ENCODE results near the gene RAB38. TPM values are rescaled to one million over a fixed set of nuclear protein-coding genes. Genes with fewer than 3 reads are reported as not detected.

RAB38 gene
- total and polyA plus RNA-seq, 10 of the 15 experiments (the other 5 are each of a cell fraction or from before 2014, with no cell fraction given), result 8.4 to 30.5 (median 11.7) TPM

DNA sequence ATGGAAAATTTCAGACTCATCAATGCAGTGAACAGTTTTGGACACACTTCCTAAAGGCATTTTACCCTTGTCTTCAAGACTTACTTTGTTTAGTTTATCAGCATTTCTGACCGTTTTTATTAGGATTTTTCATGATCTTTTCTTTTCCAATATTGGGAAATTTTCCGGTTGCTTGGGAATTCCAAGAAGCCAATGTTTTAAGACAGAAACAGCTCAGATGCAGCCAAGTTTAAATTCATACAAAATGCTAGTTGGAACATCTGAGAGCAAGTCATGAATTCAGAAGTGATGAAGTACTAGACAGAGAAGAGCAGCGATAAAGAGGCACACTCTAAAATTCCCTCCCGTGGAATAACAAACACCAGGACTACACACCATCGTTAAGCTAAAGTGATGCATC is 68.6 kb downstream of the RAB38 start:
- WGBS (ENCODE audit: insufficient coverage, insufficient replicate concordance, low lambda C conversion rate, missing lambda C conversion rate), result 52% methylated on average over 5 of the region's 5 CpGs
- no peak overlapping the region for H3K4me2 ChIP-seq (ENCODE audit: control insufficient read depth, insufficient read depth)
- no peaks in the 10 kb centered on the region for H4K20me1 ChIP-seq (ENCODE audit: control insufficient read depth, insufficient read depth)
- no peak overlapping the region for H2AFZ ChIP-seq (ENCODE audit: control insufficient read depth, low read depth, low read length)
- no peak overlapping the region for H3K27ac ChIP-seq (ENCODE audit: control insufficient read depth, insufficient read depth)
- no peak overlapping the region for H3K4me3 ChIP-seq
- POLR2A ChIA-PET, result no interaction called here
- SMC1A ChIA-PET (ENCODE audit: uncharacterized antibody, unreplicated experiment), result interaction anchor here (0.7 to 4.3 kb wide), 18 partner anchors 9 to 438 kb away, joined by 3 to 25 read pairs (median 4); no protein-coding TSS in a partner anchor
- DNase-seq (ENCODE audit: low read depth, low spot score), result no peak
- no peak for FAIRE-seq
- no peak overlapping the region for H3K9ac ChIP-seq (ENCODE audit: control insufficient read depth, insufficient read depth, low read length)
- intact Hi-C loops (cut with micrococcal nuclease; ENCODE audit: unreplicated experiment) (no loop called here), in situ Hi-C loops (cut with MboI) (no loop called here)
- TF ChIP-seq NFIC (IDR thresholded peaks at IDR 0.05; ENCODE audit: low read depth, low read length) (no peak), TBL1XR1 (IDR thresholded peaks at IDR 0.05; ENCODE audit: low read depth, low read length) (no peak), BACH1 (IDR thresholded peaks at IDR 0.05; ENCODE audit: borderline replicate concordance) (no peak), LARP7 (IDR thresholded peaks at IDR 0.05) (no peak), ZNF24 (IDR thresholded peaks at IDR 0.05) (no peak), ASH2L (IDR thresholded peaks at IDR 0.05; ENCODE audit: borderline replicate concordance, low read depth) (no peak), SP1 (IDR thresholded peaks at IDR 0.05; ENCODE audit: low read depth, low read length) (no peak), CBFB (IDR thresholded peaks at IDR 0.05; ENCODE audit: low read depth) (no peak), RUNX3 (IDR thresholded peaks at IDR 0.05; ENCODE audit: low read length) (no peak), NFYA (IDR thresholded peaks at IDR 0.05; ENCODE audit: borderline replicate concordance, low read depth, low read length) (no peak), PAX8 (IDR thresholded peaks at IDR 0.05) (no peak)
- TF ChIP-seq, protein P1, sequence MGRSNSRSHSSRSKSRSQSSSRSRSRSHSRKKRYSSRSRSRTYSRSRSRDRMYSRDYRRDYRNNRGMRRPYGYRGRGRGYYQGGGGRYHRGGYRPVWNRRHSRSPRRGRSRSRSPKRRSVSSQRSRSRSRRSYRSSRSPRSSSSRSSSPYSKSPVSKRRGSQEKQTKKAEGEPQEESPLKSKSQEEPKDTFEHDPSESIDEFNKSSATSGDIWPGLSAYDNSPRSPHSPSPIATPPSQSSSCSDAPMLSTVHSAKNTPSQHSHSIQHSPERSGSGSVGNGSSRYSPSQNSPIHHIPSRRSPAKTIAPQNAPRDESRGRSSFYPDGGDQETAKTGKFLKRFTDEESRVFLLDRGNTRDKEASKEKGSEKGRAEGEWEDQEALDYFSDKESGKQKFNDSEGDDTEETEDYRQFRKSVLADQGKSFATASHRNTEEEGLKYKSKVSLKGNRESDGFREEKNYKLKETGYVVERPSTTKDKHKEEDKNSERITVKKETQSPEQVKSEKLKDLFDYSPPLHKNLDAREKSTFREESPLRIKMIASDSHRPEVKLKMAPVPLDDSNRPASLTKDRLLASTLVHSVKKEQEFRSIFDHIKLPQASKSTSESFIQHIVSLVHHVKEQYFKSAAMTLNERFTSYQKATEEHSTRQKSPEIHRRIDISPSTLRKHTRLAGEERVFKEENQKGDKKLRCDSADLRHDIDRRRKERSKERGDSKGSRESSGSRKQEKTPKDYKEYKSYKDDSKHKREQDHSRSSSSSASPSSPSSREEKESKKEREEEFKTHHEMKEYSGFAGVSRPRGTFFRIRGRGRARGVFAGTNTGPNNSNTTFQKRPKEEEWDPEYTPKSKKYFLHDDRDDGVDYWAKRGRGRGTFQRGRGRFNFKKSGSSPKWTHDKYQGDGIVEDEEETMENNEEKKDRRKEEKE (IDR thresholded peaks at IDR 0.05), result no peak
- no TSS peak for BruUV-seq (replicated peaks)
- ATAC-seq, result no peak
- RAD21 ChIA-PET (ENCODE audit: unreplicated experiment), result interaction anchor here (0.8 to 1.7 kb wide), 8 partner anchors 33 to 445 kb away, joined by 3 to 8 read pairs (median 4); no protein-coding TSS in a partner anchor
- H3K4me1 ChIP-seq (ENCODE audit: control insufficient read depth, insufficient read depth, low read length), result peaks cover 3% of the 10 kb centered on the region
- no peaks in the 10 kb centered on the region; the same call in 2 of the 3 replicates for H3K9me3 ChIP-seq (replicated peaks; ENCODE audit: control insufficient read depth, insufficient read depth, low read length)
- no peaks in the 10 kb centered on the region for H3K79me2 ChIP-seq (ENCODE audit: control insufficient read depth, insufficient read depth, low read length)
- no peaks in the 10 kb centered on the region for H3K36me3 ChIP-seq (ENCODE audit: control insufficient read depth in 2 of 2, insufficient read depth in 2 of 2, low read length in 1 of 2)
- CTCF ChIA-PET, result interaction anchor here (0.8 to 4.2 kb wide), 14 partner anchors 10 to 445 kb away, joined by 3 to 20 read pairs (median 4); no protein-coding TSS in a partner anchor
- no peaks in the 10 kb centered on the region for H3K27me3 ChIP-seq (replicated peaks in 1 of 2; ENCODE audit: control insufficient read depth in 2 of 2, insufficient read depth in 2 of 2, low read length in 1 of 2)
